Uterus (tissue), 2 donors: Measurements from ENCODE around the gene GPR183.

Source experiments
- CTCF ChIP-seq, 4 experiments: fragments of 200-600 bp in 2 of 4; fragments of 450-650 bp in 2 of 4; sonication (generic) in 2 of 4; IDR thresholded peaks; one replicate each; pipeline ENCODE4 v1.5.1; 2016 to 2019; ENCODE audit warnings: antibody characterized with exemption in 4 of 4, mild to moderate bottlenecking in 2 of 4, moderate library complexity in 1 of 4
- POLR2A ChIP-seq, 2 donors: fragments of 450-650 bp; IDR thresholded peaks; one replicate each; pipeline ENCODE4 v1.6.1; 2016; ENCODE audit warnings: antibody characterized with exemption in 2 of 2, mild to moderate bottlenecking in 1 of 2, moderate library complexity in 1 of 2

- no peak for TF ChIP-seq CTCF (IDR thresholded peaks at IDR 0.05)
- no peak for TF ChIP-seq POLR2A (IDR thresholded peaks at IDR 0.05)
These were observed 41.9 kb downstream of the GPR183 start for GRCh38 chr13:99265162-99265800.
